DND-41 (cell line): ENCODE results near the gene KHK.
A peak's percentile ranks its signal among the peaks of the same experiment; 100 is the strongest.

Experiments used
- ATAC-seq: fragments of 200-7000 bp; cut with Tn5 transposase; 3 replicates; pipeline ENCODE4 v1.9.1; 2021; ENCODE audit warnings: low read depth; ENCODE audit not compliant: insufficient read depth
- DNase-seq: peaks from one replicate; pipeline ENCODE4 v3.0.0-alpha.2; 2020
- H2AFZ ChIP-seq: 2 replicates; pipeline ENCODE4 v1.6.0; 2012; ENCODE audit warnings: low read depth, low read length
- H3K27ac ChIP-seq: 2 replicates; pipeline ENCODE4 v1.5.1; 2012; ENCODE audit warnings: low read length, inconsistent platforms
- H3K27me3 ChIP-seq: fragments of 200-600 bp; sonication (generic); 2 replicates; pipeline ENCODE4 v1.6.0; 2012; ENCODE audit warnings: low read length, mild to moderate bottlenecking, inconsistent platforms; ENCODE audit not compliant: insufficient read depth, poor library complexity
- H3K36me3 ChIP-seq: 2 replicates; pipeline ENCODE4 v1.5.1; 2012; ENCODE audit warnings: low read length, inconsistent platforms; ENCODE audit not compliant: insufficient read depth
- H3K4me1 ChIP-seq: 2 replicates; pipeline ENCODE4 v1.5.1; 2012; ENCODE audit warnings: mild to moderate bottlenecking, low read length; ENCODE audit not compliant: insufficient read depth
- H3K4me2 ChIP-seq: 2 replicates; pipeline ENCODE4 v1.6.0; 2012; ENCODE audit warnings: mild to moderate bottlenecking, moderate library complexity, low read length, inconsistent platforms; ENCODE audit not compliant: insufficient read depth
- H3K4me3 ChIP-seq, 2 experiments: fragments of 200-600 bp in 1 of 2; shearing (Covaris generic) in 1 of 2; 2 replicates each; pipeline ENCODE4 v1.5.1; 2012 to 2016; ENCODE audit warnings: inconsistent platforms in 2 of 2, low read length in 2 of 2, mild to moderate bottlenecking in 2 of 2, low read depth in 1 of 2, moderate library complexity in 1 of 2
- H3K79me2 ChIP-seq: 2 replicates; pipeline ENCODE4 v1.6.0; 2012; ENCODE audit warnings: low read length, inconsistent platforms; ENCODE audit not compliant: insufficient read depth
- H3K9ac ChIP-seq: 2 replicates; pipeline ENCODE4 v1.6.0; 2012; ENCODE audit warnings: low read depth, mild to moderate bottlenecking, inconsistent platforms, low read length, moderate library complexity
- H3K9me3 ChIP-seq: 2 replicates; pipeline ENCODE4 v1.5.1; 2012; ENCODE audit warnings: low read length, moderate library complexity, mild to moderate bottlenecking, inconsistent platforms; ENCODE audit not compliant: insufficient read depth, severe bottlenecking
- H4K20me1 ChIP-seq: 2 replicates; pipeline ENCODE4 v1.6.0; 2012; ENCODE audit warnings: low read length; ENCODE audit not compliant: insufficient read depth
- EZH2 ChIP-seq: IDR thresholded peaks from 3 replicates; pipeline ENCODE4 v1.6.1; 2012; ENCODE audit warnings: borderline replicate concordance, low read depth, mild to moderate bottlenecking, moderate library complexity, low read length, inconsistent platforms; ENCODE audit not compliant: severe bottlenecking
- TF ChIP-seq, protein P1 (sequence below): IDR thresholded peaks from 2 replicates; pipeline ENCODE4 v1.5.1; 2012; ENCODE audit warnings: borderline replicate concordance, low read length, moderate library complexity, mild to moderate bottlenecking; ENCODE audit not compliant: poor library complexity, severe bottlenecking; ENCODE audit errors: extremely low read depth

Gene KHK

DNA sequence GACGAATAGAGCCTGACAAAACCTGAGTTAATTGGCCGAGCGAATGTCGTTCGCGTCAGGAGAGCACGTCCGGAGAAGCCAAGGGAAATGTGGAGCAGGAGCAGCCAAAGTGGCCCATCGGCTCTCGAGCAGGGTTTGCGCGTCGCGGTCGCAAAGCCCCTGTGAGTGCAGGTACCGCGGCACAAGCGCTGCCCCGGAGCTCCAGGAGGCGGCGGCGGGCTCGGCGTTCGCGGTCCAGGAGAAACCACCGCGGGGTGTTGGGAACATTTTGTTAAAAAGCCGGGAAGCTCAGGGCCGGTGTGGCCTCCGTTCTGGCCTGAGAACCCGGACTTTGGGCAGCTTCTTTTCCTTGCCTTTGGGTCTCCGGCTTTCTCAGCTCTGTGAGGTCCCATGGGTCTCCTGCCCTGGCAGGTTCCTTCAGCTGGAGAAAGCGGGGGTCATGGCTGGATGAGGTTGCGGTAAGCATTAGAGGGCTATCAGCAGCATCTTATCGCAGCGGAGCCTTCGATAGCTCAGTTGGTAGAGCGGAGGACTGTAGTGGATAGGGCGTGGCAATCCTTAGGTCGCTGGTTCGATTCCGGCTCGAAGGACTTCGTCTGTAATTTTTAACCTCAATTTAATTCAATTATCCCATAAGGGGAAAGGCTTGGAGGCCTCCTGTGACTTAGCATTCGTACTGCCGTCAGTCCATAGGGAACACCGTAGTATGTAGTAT, 36.1 kb upstream of the KHK start:
- Histone ChIP-seq H3K27ac (peak overlapping the region; percentile 85), H3K4me2 (peak overlapping the region; percentile 74), H3K27me3 (no peaks in the 10 kb centered on the region), H3K4me1 (peaks cover 30% of the 10 kb centered on the region), H3K79me2 (peaks cover 12% of the 10 kb centered on the region), H3K36me3 (peaks cover 27% of the 10 kb centered on the region), H3K4me3 (peak overlapping the region; percentile 85 to 93), H2AFZ (peak overlapping the region; percentile 93), H4K20me1 (no peaks in the 10 kb centered on the region), H3K9me3 (no peaks in the 10 kb centered on the region), H3K9ac (peak overlapping the region; percentile 58)
- DNase-seq = peak; percentile 93
- ATAC-seq = peak; percentile 69
- TF ChIP-seq EZH2 = no peak
- TF ChIP-seq, protein P1, sequence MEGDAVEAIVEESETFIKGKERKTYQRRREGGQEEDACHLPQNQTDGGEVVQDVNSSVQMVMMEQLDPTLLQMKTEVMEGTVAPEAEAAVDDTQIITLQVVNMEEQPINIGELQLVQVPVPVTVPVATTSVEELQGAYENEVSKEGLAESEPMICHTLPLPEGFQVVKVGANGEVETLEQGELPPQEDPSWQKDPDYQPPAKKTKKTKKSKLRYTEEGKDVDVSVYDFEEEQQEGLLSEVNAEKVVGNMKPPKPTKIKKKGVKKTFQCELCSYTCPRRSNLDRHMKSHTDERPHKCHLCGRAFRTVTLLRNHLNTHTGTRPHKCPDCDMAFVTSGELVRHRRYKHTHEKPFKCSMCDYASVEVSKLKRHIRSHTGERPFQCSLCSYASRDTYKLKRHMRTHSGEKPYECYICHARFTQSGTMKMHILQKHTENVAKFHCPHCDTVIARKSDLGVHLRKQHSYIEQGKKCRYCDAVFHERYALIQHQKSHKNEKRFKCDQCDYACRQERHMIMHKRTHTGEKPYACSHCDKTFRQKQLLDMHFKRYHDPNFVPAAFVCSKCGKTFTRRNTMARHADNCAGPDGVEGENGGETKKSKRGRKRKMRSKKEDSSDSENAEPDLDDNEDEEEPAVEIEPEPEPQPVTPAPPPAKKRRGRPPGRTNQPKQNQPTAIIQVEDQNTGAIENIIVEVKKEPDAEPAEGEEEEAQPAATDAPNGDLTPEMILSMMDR = peak; percentile 43

DNA sequence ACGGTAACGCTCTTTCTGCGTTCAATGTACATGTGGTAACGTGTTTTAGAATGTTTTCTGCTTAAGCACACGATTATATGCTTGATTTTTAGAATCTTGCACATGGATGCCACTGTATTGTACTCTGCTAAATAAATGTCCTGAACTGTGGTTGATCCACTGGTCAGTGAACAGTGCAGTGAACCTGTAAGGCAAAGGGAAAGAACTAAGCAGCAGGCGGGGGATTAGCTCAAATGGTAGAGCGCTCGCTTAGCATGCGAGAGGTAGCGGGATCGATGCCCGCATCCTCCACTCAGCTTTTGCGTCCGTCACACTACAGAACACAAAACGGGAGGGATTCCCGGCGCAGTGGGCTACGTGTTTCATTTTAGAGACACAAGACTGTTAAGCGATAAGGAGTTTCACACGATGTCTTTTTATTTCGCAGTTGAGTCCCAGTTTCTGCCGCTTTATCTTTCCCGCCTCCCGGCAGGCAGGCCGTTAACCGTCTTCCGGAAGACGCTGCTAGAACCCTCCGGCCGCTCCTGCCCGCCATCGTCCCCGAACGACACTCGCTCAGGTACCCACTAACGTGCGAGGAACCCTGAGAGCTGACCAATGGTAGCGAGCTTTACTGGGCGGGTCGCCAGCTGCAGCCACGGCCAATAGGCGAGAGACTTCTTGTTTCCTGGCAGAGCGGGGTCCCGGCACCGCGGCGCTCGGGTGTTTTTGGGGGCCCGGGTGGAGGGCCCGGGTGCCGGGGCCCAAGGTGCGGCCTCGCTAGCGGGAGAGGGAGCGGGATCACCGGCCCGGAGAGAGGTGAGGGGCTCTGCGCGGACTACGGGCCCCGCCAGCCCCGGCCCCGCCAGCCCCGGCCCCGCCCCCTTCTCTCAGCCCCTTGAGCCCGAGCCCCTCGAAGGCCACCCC, 35.3 kb upstream of the KHK start, which contains the start of gene AGBL5:
Gene AGBL5 (plus strand): TSS at position 673 of the 906 bp plus-strand sequence. CDS start 1,291 bp downstream, outside the sequence.
- peaks cover 12% of the 10 kb centered on the region for H3K79me2 ChIP-seq
- H3K27ac ChIP-seq = peak within 1 kb of the TSS; percentile 85
- H3K36me3 ChIP-seq = peaks cover 35% of the 10 kb centered on the region
- peak; percentile 98 for DNase-seq
- peak within 1 kb of the TSS; percentile 85 to 93 for H3K4me3 ChIP-seq
- H3K27me3 ChIP-seq = no peaks in the 10 kb centered on the region
- H3K4me2 ChIP-seq = peak within 1 kb of the TSS; percentile 74
- TF ChIP-seq, protein P1 = no peak
- no peaks in the 10 kb centered on the region for H4K20me1 ChIP-seq
- peak within 1 kb of the TSS; percentile 58 for H3K9ac ChIP-seq
- peaks cover 30% of the 10 kb centered on the region for H3K4me1 ChIP-seq
- peak; percentile 74 for ATAC-seq
- peak within 1 kb of the TSS; percentile 93 for H2AFZ ChIP-seq
- no peaks in the 10 kb centered on the region for H3K9me3 ChIP-seq

DNA sequence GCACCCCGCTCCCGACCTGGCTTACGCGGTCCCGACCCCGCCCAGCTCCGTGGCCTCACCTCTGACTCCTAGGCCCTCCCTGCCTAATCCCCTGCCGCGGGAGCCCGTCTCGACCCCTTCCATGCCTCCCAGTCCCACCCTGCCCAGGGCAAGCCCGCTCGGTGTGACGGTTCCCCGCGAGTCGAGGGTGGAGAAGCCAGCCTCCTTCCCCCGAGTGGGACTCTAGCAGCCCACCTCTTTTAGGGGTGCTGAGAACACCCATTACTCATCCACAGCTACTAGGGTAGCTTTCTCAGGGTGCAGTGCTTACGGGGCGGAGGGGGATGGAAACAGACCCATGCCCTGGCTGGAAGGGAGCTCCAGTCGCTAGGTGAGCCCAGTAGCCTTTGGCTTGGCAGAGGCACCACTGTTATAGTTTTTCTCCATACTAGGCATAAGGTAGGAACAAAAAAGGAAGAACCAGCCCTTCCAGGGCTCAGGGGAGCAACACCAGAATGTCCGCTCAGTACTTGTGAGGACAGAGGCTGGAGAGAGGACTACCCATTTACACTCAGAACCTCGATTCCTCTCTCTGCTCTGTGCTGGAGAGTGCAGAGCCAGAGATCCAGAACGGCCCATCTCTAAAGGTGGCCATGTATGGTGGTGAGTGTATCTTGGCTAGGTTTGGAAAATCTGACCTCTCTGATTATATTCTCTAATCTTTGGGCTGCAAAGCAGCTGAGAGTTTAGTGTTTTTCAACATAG, 34.5 kb upstream of the KHK start:
- H3K27ac ChIP-seq = peak overlapping the region; percentile 74
- H3K9ac ChIP-seq = peak overlapping the region; percentile 58
- peaks cover 30% of the 10 kb centered on the region for H3K4me1 ChIP-seq
- DNase-seq = no peak
- ATAC-seq = no peak
- H3K79me2 ChIP-seq = peaks cover 12% of the 10 kb centered on the region
- H3K9me3 ChIP-seq = no peaks in the 10 kb centered on the region
- H2AFZ ChIP-seq = peak overlapping the region; percentile 93
- no peak for TF ChIP-seq EZH2
- TF ChIP-seq, protein P1 = no peak
- H4K20me1 ChIP-seq = no peaks in the 10 kb centered on the region
- peak overlapping the region; percentile 74 for H3K4me2 ChIP-seq
- no peaks in the 10 kb centered on the region for H3K27me3 ChIP-seq
- H3K4me3 ChIP-seq = peak overlapping the region; percentile 85 to 93; a peak in 3 of 4 replicates
- H3K36me3 ChIP-seq = peaks cover 43% of the 10 kb centered on the region
